Activated CD4-positive, alpha-beta T cell treated with anti-CD3 and anti-CD28 coated beads for 48 hours (primary cell): ENCODE results near the gene TMEM178A.

Source experiments
- DNase-seq: peaks from one replicate; pipeline ENCODE4 v3.0.0-alpha.2; 2020

Gene TMEM178A

DNA sequence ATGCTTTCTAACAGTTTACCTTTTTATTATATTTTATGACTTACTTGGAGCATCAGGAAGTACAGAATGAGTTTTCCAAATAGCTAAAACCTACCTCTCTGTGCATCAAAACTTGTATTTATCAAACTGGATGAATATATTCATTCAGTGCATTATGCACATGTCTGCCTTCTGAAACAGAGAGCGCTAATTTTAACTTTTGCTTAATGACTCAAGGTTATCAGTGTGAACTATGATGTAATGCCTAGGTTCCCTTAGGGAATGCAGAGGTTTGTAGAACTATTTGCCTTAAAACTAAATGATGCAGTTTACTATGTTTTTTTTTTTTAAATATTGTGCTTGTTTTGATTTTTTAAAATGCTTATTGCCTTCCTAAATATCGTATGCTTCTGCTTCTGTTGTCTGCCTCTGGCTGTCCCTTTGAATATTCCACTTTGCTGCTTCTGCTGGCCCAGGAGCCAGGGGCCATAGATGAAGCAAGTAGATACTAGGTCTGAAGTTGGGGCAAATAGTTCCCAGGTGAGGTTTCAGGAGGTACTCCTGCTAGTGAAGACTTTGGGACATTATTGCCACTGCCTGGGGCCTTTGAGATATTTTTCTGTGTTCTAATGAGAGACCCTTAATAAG, 16.5 kb downstream of the TMEM178A start:
- DNase-seq, result no peak

DNA sequence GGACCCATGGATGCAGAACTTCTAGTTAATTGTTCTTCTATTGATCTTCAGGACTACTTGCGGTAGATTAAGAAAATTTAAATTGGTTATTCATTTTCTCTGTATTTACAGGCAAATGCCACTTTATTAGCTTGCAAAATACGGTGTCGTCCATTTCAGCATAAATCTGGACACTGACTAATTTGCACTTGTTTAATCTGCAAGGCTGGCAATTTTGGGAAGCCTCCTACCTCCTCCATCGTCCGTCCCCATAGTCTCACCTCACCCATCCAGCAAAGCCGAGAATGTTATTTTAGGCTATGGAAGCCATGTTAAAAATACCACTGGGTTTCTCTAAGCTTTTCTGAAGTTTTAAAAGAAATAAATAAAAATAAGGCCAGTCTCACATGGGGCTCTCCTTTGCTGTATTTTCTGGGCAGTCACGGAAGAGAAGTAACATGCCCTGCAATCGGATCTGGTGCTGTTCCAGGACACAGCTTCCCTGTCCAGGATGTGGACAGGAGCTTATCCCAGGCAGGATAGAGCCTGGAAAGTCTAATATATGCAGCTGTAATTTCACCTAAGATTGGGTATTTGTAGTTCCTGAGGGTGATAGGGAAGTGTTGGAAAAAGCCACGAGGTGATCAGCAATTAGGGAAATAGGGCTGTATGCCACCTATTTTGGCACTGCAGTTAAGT, 17.4 kb downstream of the TMEM178A start:
- no peak for DNase-seq

GRCh38 chr2:39684464-39684863, 18.7 kb downstream of the TMEM178A start:
- no peak for DNase-seq

DNA sequence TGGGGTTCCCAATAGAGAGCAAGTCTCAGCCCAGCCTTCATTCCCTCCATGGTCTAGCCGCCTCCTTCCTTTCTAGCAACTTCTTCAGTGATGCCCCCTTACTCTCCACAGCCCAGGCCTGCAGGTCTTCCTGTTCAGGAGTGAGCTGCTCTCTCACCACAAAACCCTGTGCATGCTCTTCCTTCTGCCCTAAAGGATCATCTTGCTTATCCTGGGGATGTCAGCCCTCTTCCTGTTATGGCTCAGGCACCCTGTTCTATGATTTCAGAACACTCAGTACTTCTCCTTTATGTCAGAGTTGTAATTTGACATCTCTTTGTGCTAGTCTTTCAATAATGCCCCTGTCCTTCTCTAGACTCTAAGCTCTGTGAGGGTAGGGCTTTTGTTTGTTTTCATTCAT, 19.4 kb downstream of the TMEM178A start:
- DNase-seq, result no peak

DNA sequence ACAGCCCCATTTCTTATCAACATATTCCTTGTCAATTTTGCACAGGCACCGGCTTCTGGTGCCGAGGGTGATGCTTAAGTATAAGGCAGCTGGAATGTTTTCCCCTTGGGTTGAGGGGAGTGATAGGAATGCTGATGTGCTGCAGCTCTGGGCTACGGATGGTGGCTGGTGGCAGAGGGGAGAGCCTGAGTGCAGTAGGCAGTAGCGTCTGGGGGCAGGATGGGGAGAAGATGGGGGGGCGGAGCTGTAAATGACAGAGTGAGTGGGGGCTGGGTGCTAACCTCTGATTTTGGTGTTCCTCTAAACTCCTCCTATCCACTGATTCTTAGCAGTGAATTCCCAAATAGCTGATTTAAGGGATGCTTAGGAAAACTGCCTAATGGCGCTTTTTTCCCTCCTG, 20.7 kb downstream of the TMEM178A start:
- no peak for DNase-seq

DNA sequence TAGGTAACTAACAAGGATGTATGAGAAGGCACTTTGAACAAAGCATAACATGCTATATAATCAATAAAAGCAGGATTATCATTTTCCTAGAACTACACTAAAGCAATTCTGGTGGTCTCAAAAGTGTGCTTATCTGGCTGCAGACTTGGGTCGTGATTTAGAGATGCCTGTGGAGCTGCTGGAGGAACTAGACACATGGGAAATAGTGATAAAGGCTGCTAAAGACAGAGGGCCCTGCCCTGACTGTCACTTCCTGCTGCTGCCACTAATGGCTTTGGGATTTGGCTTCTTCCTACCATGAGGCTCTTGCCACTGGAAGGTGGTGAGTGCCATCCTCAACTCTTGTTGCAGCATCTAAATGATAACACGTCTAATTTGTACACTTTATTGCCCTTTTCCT, 22.5 kb downstream of the TMEM178A start:
- DNase-seq, result no peak

GRCh38 chr2:39689272-39689841, 23.6 kb downstream of the TMEM178A start:
- no peak for DNase-seq

- no peak for DNase-seq
Observed at GRCh38 chr2:39689876-39690275, 24.2 kb downstream of the TMEM178A start.

- DNase-seq, result no peak
Observed at GRCh38 chr2:39693245-39693644, 27.5 kb downstream of the TMEM178A start.

DNA sequence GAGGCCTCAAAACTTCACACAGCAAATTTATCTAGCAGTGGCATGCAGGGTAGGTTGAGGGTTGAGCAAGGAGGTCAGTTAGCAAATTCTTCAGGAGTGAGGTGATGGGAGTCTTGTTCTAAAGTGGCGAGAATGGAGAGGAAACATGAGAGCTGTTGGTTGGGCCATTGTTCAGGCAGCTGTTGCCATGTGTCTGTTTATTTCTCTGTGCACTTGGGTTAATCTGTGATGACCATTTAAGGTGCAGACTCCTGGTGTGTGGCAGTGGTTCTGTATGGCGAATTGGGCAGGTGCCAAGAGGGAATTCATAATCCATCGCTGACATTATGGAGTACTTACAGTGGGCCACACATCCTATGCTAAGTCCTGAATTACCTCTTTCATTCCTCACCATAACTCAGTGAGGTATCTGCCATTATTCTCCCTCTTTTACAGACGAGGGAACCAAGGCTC, 30.4 kb downstream of the TMEM178A start:
- DNase-seq, result no peak

DNA sequence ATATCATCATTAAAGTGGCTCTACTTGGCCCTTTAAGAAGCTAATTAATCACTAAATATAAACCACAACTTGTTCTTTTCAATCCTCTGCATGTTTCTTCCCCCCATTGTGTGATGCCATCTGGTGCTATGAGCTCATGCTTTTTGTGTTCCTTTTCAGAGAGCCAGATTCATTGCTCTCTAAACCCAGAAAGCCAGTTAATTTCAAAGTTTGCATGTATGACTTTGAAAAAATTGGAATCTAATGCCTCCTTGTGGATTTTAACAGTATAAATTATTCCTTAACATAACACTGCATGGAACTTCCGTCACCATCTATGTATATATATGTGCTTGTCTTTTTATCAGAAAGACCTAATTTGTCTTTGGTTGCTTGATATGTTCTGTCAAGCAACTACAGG, 31.1 kb downstream of the TMEM178A start:
- DNase-seq, result no peak

- no peak for DNase-seq
Observed at GRCh38 chr2:39697454-39697853, 31.7 kb downstream of the TMEM178A start.

- no peak for DNase-seq
Observed at GRCh38 chr2:39701137-39701536, 35.4 kb downstream of the TMEM178A start.

DNA sequence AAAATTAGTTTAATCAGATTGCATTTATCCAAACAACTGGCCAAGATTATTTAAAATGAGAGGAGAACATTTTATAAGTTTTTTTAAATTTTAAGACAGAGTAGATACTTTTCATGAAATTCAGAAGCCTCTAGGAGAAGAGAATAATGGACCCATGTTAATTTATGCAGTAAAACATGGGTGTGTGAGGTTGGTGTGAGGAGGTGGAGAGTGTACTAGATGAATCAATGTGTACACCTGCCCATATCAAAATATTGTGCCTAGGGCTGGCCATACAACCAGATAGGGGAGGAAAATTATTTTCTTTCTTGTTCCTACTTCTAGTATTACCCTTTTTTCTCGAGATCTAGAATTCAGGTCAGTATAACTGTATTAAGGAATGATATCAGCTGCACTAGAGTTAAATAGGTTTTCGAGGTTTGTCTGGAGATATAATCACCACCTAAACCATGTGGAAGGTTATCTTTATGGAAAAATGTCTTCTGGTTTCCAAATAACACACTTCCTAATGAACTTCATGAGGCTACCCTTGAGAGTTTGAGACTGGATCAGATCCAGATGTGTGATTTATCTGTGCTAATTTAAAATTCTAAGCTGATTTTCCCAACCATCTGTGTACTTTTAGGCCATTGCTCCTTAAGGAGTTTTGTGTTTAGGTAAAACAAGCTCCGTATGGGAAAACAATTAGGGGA, 37.6 kb downstream of the TMEM178A start:
- no peak for DNase-seq

DNA sequence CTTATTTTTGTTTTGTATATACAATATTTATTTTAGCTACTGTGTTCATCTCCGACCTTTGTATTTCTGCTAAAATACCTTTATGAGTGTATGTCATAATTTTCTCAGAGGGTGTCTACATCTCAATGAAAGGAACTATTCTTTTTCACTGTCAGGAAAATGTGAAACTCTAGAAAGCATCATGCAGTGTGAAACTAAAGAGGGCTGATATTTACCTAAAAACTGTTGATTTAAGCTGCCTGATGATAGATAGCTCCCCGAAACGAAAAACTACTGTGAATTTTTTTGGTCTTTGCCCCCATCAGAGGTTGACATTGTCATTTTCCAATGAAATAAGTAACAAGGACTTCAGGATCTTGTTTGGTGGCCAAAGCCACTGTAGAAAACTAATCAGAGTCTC, 38.8 kb downstream of the TMEM178A start:
- no peak for DNase-seq

- no peak for DNase-seq
Observed at GRCh38 chr2:39705638-39706037, 39.9 kb downstream of the TMEM178A start.

- DNase-seq, result no peak
Observed at GRCh38 chr2:39706312-39706711, 40.6 kb downstream of the TMEM178A start.

DNA sequence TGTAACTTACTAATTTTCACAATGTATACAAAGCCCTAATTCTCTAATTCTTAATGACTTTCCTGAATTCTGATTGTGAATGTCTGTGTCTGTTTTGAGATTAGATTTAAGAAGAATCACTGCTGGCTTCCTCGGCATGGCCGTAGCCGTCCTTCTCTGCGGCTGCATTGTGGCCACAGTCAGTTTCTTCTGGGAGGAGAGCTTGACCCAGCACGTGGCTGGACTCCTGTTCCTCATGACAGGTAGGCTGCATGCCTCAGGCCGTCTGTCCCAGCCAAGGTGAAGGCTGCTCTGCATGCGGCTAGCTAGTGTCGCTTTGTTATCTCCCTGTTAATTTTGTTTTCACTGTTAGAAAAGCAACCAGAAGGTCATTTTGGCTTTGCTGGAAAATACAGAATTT, 41.2 kb downstream of the TMEM178A start:
- no peak for DNase-seq

DNA sequence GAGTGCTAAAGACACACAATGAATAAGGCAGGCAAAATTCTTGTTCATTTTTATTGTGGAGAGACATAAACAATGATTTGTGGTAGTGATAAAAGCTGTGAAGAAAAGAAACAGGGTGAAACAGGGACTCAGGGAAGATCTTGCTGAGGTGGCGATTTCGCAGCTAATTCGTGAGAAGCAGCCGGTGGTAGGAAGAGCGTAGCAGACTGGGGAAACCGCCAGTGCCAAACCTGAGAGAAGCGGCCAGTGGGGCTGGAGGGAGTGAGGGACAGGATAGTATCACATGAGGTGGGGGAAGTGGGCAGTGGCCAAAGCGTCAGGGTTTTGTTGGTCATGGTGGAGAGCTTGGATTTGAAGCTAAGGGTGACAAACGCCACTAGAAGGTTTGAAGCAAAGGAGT, 42.3 kb downstream of the TMEM178A start:
- no peak for DNase-seq

DNA sequence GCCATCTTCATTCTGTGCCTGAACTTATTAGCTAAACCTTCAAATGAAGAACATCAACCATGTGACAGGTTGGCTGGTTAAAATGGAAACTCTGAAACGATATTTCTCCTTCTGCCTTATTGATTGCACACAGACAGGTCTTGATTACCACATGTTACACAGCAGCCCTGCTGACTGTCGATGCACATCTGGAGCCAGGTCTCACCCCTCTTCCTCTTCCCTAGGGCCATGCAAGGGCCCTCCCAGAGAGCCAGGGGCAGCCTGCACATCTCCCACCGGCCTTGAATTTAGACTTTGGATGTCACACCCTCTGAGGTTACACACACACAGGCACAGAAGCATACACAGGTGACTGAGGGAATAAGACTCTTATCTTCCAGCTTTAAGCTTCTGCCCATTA, 45.1 kb downstream of the TMEM178A start:
- DNase-seq, result no peak

GRCh38 chr2:39712953-39713352, 47.2 kb downstream of the TMEM178A start:
- DNase-seq, result no peak

DNA sequence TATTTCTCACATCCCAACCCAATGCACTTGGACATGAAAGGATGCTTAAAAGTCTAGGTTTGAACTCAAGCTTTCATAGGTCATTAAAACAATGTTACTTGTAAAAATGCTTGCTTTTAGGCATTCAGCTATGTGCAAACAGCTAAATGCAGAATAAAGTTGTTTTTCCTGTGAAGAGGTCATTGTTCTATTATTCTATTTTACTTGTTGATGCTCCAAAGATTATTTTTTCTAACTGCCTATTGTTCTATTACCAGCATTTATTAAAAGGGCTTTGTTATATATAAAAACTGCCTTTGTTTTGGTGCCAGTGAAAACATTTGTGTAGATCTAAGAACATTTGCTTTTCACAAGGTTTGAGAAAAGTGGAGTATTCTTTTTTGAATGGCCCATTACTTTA, 49.4 kb downstream of the TMEM178A start:
- no peak for DNase-seq

GRCh38 chr2:39715822-39716221, 50.1 kb downstream of the TMEM178A start:
- no peak for DNase-seq

GRCh38 chr2:39717067-39717466, 51.4 kb downstream of the TMEM178A start:
- DNase-seq, result no peak
